Measurements from ENCODE around the gene ATP5F1C. TPM values are rescaled to one million over a fixed set of nuclear protein-coding genes. Genes with fewer than 3 reads are reported as not detected.

ATP5F1C gene
- total and polyA plus RNA-seq, 10 donors = 158 to 275 (median 187) TPM

DNA sequence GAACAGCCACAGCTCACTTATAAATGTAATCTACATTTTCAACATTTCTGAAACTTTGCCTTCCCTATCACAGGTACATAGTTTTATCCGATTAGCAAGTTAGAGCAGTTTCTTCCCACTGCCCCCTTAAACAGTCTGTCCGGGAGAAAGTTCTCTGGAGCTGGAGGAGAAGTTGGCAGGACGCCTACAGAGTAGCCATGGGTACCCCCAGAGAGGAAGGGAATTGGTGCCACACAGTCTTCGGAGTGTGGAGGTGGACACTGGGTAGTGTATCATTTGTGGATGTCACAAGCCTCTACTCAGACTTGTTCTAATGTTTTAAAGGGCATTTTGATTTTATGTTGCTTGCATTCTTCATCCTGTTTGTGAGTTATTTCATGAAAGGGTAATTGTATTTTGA is 69.3 kb downstream of the ATP5F1C start:
- Histone ChIP-seq H3K9me3 (peaks cover 4 to 33% (median 28%) of the 10 kb centered on the region in 8 donors), H3K36me3 (peaks cover 0 to 11% (median 0%) of the 10 kb centered on the region in 6 donors), H3K4me3 (no peak overlapping the region), H3K4me1 (peaks cover 0 to 23% (median 2%) of the 10 kb centered on the region in 6 donors), H3K27me3 (replicated peaks in 1 of 7) (no peaks in the 10 kb centered on the region), H3K27ac (no peak overlapping the region)
- DNase-seq = no peak
- intact Hi-C loops (cut with DNase I; ENCODE audit: low total_unique reads) = no loop called here
- TF ChIP-seq POLR2AphosphoS5 (IDR thresholded peaks at IDR 0.05) (no peak), POLR2A (IDR thresholded peaks at IDR 0.05) (no peak)
- TF ChIP-seq, protein P1, sequence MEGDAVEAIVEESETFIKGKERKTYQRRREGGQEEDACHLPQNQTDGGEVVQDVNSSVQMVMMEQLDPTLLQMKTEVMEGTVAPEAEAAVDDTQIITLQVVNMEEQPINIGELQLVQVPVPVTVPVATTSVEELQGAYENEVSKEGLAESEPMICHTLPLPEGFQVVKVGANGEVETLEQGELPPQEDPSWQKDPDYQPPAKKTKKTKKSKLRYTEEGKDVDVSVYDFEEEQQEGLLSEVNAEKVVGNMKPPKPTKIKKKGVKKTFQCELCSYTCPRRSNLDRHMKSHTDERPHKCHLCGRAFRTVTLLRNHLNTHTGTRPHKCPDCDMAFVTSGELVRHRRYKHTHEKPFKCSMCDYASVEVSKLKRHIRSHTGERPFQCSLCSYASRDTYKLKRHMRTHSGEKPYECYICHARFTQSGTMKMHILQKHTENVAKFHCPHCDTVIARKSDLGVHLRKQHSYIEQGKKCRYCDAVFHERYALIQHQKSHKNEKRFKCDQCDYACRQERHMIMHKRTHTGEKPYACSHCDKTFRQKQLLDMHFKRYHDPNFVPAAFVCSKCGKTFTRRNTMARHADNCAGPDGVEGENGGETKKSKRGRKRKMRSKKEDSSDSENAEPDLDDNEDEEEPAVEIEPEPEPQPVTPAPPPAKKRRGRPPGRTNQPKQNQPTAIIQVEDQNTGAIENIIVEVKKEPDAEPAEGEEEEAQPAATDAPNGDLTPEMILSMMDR (IDR thresholded peaks at IDR 0.05 in 8 of 11, conservative IDR thresholded peaks at IDR 0.05 in 3 of 11) = no peak
- WGBS, 5 donors = 64 to 76% (median 73%) methylated on average over 4 of the region's 4 CpGs

Other genes starting within 250 kb of the ATP5F1C start
- 1 to 10 TPM in 6 of 7 donors, under 1 TPM in 1; 0.59 to 4.2 (median 1.9) TPM for gene ITIH5, start 121.2 kb upstream of the ATP5F1C start, total RNA-seq
- 1 to 10 TPM in 2 of 3 donors, under 1 TPM in 1; 1.00 to 5.2 (median 1.1) TPM for gene ITIH5, start 121.2 kb upstream of the ATP5F1C start, polyA plus RNA-seq
- not detected for gene ITIH2, start 84.9 kb upstream of the ATP5F1C start, total RNA-seq
- not detected for gene ITIH2, start 84.9 kb upstream of the ATP5F1C start, polyA plus RNA-seq
- 10 to 100 TPM in 6 of 7 donors, 1 to 10 TPM in 1; 9.2 to 13.6 (median 11.0) TPM for gene KIN, start 184 bp upstream of the ATP5F1C start, total RNA-seq
- gene KIN, start 184 bp upstream of the ATP5F1C start, polyA plus RNA-seq = 10 to 100 TPM; 11.3 to 16.0 (median 11.5) TPM
- gene TAF3, start 30.3 kb downstream of the ATP5F1C start, total RNA-seq = 10 to 100 TPM in 4 of 7 donors, 1 to 10 TPM in 3; 9.4 to 13.0 (median 10.4) TPM
- 1 to 10 TPM; 2.7 to 4.1 (median 3.7) TPM for gene TAF3, start 30.3 kb downstream of the ATP5F1C start, polyA plus RNA-seq

All from spleen (tissue), 11 donors.